GM21367 (cell line): Measurements from ENCODE around the gene SON.
A peak's percentile ranks its signal among the peaks of the same experiment; 100 is the strongest.
"Not testable (repeated sequence)": the region's sequence is repeated elsewhere in the genome, so short reads cannot be mapped to it uniquely, and the experiment has no call there.

Experiments used
- ATAC-seq: cut with Tn5 transposase; IDR thresholded peaks from one replicate; pipeline ENCODE4 v1.9.1; 2021; ENCODE audit not compliant: unreplicated experiment

The SON gene, protein sequence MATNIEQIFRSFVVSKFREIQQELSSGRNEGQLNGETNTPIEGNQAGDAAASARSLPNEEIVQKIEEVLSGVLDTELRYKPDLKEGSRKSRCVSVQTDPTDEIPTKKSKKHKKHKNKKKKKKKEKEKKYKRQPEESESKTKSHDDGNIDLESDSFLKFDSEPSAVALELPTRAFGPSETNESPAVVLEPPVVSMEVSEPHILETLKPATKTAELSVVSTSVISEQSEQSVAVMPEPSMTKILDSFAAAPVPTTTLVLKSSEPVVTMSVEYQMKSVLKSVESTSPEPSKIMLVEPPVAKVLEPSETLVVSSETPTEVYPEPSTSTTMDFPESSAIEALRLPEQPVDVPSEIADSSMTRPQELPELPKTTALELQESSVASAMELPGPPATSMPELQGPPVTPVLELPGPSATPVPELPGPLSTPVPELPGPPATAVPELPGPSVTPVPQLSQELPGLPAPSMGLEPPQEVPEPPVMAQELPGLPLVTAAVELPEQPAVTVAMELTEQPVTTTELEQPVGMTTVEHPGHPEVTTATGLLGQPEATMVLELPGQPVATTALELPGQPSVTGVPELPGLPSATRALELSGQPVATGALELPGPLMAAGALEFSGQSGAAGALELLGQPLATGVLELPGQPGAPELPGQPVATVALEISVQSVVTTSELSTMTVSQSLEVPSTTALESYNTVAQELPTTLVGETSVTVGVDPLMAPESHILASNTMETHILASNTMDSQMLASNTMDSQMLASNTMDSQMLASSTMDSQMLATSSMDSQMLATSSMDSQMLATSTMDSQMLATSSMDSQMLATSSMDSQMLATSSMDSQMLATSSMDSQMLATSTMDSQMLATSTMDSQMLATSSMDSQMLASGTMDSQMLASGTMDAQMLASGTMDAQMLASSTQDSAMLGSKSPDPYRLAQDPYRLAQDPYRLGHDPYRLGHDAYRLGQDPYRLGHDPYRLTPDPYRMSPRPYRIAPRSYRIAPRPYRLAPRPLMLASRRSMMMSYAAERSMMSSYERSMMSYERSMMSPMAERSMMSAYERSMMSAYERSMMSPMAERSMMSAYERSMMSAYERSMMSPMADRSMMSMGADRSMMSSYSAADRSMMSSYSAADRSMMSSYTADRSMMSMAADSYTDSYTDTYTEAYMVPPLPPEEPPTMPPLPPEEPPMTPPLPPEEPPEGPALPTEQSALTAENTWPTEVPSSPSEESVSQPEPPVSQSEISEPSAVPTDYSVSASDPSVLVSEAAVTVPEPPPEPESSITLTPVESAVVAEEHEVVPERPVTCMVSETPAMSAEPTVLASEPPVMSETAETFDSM (N-terminal part only)

DNA sequence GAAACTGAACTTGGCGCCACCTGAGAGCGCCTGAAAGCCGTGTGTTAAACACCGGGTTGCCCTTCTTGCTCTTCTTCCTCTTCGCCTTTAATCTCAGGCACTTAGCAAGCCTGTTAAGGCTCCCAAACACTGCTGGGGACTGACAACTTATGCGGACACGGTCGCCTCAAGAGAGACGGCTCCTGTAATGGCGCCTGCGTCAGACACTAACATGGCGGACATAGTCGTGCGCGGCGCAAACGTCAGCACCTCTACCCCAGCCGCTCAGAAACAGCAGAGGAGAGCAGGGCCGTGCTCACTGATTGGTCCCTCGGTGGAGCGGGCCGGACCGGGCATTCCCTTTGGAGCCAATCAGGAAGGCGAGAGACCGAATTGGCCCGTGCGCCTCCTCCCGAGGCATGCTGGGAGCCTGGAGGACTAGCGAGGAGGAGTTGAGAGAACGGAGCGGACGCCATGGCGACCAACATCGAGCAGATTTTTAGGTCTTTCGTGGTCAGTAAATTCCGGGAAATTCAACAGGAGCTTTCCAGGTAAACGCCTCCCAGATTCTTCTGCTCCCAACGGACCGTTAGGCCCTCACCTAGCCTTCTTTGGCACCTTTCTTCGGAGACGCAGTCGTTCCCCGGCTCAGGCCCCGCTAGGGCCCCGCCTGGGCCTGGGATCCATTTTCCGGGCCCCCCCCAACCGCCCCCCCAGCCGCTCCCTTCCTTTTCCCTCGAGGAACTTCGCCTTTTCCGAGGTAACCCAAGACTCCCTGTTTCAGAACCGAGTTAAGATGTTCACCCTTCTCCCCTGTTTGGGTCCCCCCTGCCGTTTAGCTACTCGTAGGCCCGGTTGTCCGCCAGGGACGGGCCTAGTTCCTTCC is at the start of gene SON:
TSS of gene SON (plus strand) at position 399 of the 865 bp plus-strand sequence. CDS start at position 454, 55 bp downstream.
- peak; percentile 91 for ATAC-seq

DNA sequence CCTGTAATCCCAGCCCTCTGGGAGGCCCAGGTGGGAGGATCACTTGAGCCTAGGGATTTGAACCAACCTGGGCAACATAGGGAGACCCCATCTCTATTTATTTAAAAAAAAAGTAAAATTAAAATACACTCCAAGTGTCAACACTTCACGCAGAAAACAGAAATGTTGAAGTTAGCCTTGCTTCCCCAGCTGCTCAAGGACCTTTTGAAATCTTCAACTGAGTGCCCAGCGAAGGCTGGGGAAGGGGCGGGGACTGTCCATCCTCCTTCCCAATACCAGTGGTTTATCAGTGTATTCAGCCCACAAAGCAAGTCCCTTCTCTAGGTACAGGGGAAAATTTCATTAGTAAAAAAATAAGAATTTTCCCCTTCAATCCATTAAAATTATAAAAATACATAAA is 49.1 kb upstream of the SON start:
- ATAC-seq = no peak

DNA sequence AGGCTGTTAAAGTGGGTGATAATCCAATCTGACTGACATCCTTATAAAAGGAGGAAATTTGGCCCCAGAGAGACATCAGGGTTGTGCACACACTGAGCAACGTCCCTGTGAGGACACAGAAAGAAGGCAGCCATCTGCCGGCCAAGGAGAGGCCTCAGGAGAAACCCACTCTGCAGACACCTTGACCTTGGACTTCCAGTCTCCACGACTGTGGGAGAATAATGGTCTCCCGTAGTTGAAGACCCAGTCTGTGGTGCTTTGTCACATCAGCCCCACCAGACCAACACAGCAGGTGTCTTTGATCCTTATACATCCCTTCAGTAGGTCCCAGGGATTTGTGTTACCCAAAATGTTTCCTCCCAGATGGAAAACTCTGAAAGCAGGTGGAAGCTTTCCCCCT is 47.1 kb upstream of the SON start:
- ATAC-seq = no peak

DNA sequence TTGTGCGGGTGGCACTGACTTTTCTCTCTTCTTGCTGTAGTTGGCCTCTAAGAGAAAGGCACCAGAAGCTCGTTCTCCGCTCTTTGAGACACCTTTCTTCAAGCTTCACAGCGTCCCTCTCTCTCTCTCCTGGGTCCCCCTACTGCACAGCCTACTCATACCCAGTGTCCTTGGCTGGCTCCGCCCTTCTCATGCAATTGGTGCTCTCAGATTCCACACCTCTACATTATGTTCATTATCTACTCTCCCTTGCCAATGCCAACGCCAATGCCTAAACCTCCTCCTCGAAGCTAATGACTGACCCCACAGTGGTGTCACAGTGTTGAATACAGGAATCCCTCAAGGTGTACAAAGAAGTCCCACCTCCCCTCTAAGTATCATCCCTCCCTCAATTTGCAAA is 46.5 kb upstream of the SON start:
- no peak for ATAC-seq

DNA sequence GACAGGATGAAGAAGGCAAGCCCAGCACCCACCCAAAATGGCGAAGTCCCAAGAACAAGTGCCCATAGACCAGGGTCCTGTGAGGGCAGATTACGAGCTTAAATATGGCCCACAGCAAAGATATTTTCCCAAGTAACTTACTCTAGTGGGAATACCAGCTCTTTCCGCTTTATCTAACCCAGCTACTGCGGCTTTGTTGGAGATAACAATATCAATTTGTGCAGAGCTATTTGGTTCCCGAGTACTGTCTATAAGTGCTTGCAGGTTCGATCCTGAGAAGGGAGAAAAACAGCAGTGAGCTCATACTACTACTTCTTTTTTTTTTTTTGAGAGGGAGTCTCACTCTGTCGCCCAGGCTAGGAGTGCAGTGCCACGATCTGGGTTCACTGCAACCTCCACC is 37.0 kb upstream of the SON start:
- no peak for ATAC-seq

DNA sequence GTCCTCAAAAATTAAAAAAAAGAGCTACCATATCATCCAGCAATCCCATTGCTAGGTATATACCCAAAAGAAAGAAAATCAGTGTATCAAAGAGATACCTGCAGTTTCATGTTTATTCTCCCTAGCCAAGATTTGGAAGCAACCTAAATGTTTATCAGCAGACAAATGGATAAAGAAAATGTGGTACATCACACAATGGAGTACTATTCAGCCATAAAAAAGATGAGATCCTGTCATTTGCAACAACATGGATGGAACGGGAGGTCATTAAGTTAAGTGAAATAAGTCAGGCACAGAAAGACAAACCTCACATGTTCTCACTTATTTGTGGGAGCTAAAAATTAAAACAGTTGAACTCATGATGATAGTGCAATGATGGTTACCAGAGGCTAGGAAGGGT is 35.8 kb upstream of the SON start:
- ATAC-seq = not testable (repeated sequence)

DNA sequence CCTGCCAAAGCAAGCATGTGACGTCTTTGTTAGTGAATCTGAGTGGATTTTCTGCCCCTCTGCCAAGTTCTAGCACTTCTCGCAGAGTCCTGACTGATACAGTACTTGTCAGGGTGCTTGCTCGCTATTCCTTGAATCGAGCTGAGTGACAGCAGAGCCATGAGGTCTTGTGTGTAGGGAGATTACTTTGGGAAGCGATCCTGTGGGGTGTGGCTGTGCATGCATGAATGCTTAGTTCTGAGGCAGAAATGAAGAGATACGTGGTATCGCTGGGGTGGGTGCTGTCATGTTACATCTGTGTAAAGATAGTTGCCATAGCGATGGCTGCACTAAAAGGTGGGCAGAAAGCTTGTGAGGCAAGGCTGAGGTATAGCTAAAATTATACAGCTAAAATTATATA is 32.0 kb upstream of the SON start:
- no peak for ATAC-seq

DNA sequence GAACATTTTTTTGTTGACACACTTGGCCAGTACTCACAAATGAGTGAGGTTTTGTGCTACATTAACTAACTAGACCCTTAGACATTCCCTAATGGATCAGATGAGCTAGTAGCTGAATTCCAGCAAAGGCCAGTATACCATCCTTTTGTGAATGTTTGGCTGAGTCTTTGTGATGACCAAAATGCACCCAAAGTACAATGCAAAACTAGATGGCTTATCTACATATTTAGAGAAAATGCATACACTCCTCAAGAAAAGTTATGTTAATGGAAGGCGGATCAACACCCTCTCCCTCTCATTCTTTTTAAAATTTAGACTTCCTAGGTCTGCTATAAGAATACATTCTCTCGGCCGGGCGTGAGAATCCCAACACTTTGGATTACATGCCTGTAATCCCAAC is 31.2 kb upstream of the SON start:
- no peak for ATAC-seq

DNA sequence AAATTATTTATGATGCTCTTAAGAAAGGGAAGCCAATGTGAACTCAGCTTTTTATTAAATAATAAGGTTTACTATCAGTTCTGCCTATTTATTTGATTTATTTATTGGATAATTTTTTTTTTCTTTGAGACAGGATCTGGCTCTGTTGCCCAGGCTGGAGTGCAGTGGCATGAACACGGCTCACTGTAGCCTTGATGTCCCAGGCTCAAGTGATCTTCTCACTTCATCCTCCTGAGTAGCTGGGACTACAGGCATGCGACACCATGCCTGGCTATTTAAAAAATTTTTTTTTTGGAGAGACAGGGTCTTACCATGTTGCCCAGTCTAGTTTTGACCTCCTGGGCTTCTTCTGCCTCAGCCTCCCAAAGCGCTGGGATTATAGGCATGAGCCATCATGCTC is 30.4 kb upstream of the SON start:
- no peak for ATAC-seq

DNA sequence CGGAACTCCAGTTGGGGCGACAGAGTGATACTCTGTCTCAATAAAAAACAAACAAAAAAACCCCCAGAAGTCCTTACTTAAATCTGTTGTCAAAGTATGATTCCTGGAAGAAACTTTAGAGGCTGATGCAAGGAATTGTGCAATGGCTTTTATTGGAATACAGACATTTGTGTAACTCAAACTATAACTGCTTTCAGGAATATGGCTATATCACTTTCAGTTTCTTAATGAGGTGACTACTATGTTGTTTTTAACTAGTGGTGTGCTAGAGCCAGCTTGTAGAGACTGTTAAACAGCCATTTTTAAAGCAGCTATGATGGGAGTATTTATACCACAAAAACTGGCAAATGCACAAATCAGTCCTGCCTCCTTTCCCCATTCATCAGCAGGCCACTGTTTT is 28.6 kb upstream of the SON start:
- ATAC-seq = no peak

DNA sequence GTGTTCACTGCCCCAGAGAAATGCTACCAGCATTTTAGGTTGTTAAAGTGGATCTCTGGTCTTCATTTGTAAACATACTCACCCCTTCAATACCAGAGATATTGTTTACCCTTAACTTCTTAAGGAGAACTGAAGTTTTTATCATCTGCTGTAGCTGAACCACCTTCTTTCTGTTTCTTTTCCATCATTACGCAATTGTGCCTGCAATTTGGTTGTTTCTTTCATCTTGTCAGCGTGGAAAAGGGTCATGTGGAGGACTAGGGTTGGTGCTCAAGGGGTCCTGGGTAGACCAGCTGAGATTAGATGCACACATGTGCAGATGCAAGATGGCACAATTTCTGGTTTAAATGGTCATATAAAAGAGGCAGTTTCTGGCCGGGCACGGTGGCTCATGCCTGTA is 23.9 kb upstream of the SON start:
- ATAC-seq = no peak

DNA sequence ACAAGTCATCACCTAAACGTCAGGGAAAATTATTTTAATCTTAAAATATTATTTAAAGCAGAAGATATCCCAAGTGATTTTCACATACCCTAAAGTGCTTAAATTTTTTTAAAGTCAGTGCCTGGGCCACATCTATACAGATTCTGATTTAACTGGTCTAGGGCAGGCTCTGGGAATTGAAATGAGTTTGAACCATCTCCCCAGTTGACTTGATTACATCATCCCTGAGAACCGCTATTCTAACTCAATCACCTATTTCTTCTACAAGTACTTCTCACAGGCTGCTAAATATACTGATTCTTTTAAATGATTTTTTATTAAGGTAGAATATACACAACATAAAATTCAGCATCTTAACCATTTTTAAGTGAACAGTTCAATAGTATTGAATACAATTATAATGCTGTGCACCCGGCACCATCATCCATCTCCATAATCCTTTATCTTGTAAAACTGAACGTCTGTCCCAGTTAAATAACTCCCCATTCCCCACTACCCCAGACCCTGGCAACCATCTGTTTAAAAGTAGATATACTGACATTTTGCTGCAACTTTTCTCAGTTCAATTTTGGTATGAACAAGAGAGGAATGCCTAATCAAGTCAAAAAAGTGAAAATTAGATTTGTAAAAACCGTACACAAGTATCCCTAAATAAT is 20.4 kb upstream of the SON start:
- ATAC-seq = no peak

DNA sequence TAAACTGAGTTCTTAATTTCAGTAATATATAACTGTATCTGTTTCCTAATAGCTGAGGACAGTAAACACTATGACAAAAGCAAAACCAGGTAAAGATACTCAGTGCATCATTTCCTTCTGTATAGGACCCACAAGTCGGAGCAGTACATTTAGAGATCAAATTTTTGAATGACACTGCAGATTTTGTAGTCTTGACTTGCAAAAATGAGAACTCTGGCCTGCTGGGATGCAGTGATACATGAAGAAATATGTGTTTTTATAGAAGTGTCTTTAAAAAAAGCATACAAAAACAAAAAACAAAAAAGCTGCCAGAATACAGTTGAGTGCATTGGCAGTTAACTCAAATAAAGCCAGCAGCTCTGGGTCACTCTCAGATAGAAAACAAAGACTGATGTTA is 19.9 kb upstream of the SON start:
- no peak for ATAC-seq

DNA sequence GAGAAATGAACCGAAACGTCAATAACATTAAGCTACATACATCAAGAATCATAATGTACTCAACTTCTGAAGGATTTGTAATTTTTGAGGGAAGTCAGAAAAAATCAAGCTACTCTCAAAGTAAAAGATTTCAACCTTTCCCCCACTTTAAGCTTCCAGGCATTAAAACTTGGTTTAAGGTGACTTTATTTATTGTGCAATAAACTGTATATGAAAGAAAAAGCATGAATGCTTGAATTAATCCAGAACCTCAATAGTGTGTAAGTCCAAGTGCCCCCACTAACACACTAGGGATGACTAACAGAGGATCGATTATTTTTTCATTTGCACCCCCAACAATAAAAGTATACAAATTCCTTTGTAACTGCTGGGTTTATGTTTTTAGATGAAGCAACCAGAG is 11.8 kb upstream of the SON start:
- no peak for ATAC-seq

DNA sequence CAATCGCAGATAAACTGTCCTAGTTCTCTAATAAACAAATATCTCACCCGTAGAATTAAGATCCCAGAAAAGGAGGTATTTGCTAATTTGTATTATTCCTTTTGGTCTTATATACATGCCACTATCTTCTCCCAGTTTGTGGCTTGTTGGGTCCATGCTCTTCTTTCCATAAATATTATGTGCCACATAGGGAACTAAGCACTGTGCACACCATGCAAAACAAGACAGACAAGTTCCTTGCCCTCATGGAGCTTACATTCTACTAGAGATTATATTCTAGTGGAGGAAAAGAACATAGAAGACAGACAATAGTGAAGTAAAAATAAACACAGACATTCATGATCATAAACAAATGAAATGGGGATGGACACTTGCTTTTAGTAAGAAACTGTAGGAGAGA is 5.6 kb upstream of the SON start:
- no peak for ATAC-seq

DNA sequence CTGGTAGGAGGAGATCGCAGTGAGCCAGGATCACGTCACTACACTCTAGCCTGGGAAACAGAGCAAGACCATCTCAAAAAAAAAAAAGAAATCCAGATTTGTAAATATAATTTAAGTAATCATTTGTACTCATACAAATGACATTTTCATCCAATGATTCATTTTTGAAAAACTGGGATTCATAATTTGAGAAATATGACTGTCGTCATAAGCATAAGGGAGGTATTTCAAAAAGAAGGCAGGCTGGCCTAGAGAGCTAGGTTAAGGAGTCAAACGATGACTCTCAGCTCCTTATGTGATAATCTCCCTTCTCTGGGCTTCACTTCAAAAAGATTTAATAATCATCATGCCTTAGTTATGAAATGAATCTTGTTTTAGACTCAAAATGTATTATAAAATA is 3.2 kb upstream of the SON start:
- no peak for ATAC-seq

DNA sequence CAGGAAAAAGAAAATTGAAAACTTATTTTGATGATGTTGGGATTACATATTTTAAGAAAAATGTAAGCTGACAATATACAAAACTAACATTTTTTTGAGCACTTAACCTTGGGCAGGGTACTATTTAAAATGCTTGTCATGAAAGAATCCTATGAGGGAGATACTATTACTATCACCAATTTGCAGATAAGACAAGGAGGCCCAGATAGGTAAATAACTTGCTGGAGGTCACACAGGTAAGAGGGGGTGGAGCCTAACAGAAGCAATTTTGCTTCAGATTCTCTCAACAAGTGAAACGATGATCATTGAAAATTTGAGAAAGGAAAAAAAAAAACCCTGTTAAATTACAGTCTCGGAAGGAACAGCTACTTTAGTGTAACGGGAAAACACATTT is 2.1 kb upstream of the SON start:
- no peak for ATAC-seq

DNA sequence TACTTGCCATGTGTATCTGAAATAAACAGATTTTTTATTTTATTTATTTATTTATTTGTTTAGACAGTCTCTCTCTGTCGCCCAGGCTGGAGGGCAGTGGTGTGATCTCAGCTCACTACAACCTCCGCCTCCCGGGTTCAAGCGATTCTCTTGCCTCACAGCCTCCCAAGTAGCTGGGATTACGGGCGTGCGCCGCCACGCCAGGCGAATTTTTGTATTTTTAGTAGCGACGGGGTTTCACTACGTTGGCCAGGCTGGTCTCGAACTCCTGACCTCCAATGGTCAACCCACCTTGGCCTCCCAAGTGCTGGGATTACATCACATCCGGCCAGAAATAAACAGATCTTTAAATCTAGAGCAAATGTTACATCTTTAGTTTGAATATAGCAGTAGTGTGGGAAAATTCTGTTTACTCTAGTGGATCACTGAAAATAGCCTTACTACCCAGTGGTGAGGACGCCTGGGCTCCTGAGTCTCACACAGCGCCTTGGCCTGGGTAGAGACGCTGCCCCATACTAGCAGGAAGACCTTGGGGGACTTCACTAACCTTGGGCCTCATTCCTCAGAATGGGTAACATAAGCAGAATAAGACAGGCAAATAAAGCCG is 1.6 kb upstream of the SON start:
- no peak for ATAC-seq
